HG02678 (cell line): ENCODE results near the gene FBXO15.

Experiments
- ATAC-seq: cut with Tn5 transposase; IDR thresholded peaks from one replicate; pipeline ENCODE4 v1.9.1; 2021; ENCODE audit warnings: mild to moderate bottlenecking, moderate library complexity; ENCODE audit not compliant: unreplicated experiment

Gene FBXO15

DNA sequence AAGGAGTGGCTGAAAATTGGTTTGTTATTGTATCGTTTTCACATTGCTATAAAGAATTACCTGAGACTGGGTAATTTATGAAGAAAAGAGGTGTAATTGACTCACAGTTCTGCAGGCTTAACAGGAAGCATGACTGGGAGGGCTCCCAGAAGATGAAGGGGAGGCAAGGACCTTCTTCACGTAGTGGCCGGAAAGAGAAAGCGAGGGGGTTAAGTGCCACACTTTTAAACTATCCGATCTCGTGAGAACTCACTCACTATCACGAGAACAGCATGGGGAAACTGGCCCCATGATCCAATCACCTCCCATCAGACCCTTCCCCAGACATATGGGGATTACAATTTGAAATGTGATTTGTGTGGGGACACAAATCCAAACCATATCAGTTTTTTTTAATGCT is 81.6 kb downstream of the FBXO15 start:
- ATAC-seq, result no peak

DNA sequence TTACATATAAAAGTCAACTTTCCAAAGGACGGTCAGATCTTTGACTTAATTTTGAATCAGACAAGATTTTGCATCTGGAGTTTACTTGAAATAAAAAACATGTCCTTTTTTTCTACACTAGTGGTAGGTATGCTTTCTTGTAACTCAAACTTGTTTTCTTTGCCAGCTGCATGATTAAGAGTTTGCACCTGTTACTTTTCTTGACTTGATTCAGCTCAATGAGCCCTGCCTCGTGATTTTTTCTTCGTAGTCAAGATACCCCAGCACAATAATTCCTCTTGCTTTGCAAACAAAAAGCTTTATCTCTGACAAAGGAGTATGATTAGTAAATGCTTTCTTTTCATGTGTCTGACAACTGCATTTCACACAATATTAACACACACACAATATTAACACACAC is 82.3 kb downstream of the FBXO15 start:
- ATAC-seq, result no peak

DNA sequence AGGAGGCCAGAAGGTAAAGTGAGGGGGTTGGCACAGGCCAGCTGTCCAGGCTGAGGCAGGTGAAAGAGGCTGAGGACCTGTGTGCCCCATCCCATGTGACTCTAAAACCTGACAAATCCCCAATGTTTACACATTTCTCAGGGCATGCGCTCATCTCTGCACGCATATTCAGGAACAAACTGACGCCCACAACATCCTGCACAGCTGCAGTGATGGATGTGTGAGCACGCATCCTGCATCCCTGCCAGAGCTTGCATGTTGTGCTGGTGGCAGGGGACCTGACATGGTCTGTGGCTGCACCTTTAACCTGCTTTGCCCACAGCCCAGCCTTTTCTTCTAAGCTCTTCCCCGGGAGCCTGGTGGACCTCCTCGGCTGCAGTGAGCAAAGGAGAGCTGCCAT is 83.1 kb downstream of the FBXO15 start:
- ATAC-seq, result no peak

DNA sequence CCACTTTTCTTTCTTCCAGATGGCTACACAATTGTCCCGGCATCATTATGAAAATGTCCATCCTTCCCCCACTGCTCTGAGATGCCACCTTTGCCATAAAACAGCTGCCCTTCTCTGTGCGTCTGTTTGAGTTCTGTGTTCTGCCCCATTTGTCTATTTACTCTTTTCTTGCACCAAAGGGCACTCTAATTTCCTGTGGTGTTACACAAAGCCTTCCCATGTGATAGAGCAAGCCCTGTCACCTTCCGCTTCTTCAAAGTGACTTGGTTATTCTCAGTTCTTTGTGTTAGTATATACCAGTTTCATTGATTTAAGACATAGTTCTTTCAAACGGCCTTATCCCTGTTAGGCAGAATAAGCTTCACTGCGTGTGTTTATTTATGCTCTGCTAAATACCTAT is 84.1 kb downstream of the FBXO15 start:
- ATAC-seq, result no peak

DNA sequence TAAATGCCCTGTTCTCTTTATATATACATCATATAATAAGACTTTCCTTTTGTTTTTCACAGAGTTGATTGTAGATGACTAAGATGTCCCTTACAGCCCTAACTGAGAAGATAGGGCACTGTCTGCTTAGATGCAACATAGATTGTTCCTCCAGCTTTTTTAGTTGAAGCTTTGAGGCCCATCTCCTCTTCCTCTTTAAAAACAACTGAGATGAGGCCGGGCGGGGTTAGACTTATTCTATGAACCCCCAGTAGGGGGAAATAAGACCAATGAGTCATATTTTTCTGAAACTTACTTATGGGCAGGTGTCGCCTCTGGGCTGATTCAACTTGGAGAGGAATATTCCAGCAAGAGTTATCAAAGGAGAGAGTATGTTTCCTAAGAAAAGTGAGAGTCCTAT is 84.6 kb downstream of the FBXO15 start:
- ATAC-seq, result peak; percentile 56

DNA sequence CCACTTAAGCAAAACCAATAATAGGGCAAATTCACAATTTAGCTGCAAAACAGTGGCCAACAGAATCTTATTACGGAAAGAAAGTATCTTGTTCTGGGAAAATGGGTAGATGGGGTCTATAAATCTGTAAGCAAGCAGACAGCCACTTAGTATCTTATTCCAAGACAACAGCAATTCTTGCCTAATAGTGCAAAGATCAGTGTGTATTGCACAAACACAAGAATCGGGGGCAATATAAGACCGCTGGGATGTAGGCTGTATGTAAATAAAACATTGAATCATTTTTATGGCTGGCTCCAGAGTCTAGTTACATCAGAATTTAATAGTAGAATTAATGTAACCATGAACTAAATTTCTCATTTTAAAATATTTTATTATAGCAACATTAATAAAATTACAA is 85.6 kb downstream of the FBXO15 start:
- ATAC-seq, result no peak

DNA sequence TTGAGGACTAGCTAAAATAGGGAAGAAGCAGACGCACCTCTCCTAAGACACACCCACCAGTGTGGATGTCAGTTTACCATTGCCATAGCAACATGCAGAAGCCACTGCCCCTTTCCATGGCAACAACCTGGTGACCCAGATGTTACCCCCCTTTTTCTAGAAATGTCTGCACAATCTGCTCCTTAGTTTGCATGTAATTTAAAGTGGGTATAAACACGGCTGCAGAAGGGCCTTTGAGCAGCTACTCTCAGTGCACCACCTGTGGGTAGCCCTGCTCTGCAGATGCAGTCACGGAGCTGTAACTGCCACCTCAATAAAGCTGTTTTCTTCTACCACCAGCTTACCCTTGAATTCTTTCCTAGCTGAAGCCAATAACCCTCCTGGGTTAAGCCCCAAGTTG is 87.1 kb downstream of the FBXO15 start:
- ATAC-seq, result no peak

DNA sequence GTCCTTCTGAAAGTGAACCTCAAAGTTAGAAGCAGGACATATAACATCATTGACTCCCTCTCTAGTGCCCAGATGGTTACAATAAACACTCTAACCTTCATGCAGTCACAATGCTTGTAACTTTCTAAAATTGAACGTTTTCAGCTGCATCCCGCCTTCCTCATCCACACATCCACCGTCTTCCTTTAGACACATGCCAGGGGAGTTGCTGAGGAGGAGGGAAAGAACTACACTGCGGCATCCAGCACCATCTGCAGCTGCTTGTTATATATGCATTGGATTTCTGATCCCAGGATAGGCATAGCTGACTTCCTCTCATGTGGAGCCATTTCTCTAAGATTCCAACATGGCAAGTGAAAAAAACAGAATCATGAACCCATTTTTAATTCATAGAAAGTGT is 96.8 kb downstream of the FBXO15 start:
- no peak for ATAC-seq

DNA sequence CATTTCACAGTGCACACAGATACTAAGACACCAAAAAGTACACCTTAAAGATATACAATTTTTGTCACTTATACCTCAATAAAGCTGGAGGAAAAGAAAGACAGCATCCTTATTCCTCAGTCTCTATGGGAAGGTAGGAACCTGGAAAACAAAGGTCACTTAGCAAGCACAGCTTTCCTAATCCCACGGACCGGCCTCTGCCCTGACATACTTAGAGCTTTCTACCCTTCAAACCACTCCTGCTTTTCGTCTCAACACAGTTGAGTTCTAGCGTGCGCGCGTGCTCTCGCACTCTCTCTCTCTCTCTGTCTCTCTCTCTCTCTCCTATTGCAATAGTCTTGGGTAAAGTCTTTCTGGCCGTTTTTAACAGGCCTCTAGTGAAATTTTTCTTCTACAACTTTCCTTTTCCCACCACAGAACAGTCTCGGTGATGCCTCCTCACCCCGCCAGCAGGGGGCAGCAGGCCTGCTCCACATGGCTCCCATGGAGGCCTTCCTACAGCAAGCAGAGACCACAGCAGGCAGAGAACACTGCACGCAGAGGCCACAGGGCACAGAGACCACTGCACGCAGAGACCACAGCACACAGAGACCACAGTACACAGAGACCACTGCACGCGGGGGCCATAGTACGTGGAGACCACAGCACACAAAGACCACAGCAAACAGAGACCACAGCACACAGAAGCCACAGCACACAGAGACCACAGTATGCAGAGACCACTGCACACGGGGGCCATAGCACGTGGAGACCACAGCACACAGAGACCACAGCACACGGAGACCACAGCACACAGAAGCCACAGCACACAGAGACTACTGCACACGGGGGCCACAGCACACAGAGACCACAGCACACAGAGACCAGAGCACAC is 106.9 kb downstream of the FBXO15 start:
- ATAC-seq, result peak; percentile 73

DNA sequence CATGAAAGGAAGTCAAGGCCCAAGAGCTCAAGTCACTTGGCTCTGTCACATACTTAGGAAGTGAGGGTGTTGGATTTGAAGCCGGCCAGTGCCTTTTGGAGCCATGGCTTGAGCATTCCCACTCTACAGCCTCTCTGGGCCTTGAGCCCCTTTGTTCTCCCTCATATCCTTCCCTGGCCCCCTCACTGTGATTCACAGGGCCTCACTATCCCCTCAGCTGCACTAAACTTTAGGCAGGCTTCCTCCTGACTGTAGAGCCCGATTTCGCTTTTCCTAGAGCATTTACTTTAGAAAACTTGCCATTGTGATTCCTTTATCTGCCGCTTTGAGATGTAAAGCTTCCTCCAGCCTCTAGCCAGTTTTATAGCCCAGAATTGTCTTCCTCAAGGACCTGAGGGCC is 107.6 kb downstream of the FBXO15 start:
- ATAC-seq, result no peak

DNA sequence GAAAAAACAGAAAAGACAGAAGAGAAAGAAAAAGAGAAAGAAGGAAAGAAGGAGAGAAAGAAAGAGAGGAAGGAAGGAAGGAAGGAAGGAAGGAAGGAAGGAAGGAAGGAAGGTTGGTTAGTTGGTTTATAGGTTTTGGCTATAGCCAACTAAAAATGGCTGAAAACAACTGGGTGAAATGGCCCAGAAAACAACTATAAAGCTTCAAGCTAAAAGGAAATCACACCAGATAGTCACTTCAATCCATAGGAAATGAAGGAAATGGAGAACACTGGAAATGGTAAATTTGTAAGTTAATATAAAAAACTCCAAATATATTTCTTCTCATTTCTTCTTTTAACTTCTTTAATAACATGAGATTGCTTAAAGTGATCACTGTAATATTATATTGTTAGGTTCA is 118.5 kb downstream of the FBXO15 start:
- no peak for ATAC-seq
